CD4-positive, CD25-positive, alpha-beta regulatory T cell (primary cell): ENCODE results near the gene KXD1. TPM values are rescaled to one million over a fixed set of nuclear protein-coding genes. Genes with fewer than 3 reads are reported as not detected.
"Not testable (repeated sequence)": the region's sequence is repeated elsewhere in the genome, so short reads cannot be mapped to it uniquely, and the experiment has no call there.

Experiments
- ATAC-seq, 2 donors: fragments of 150-1000 bp; cut with Tn5 transposase; one replicate each; pipeline ENCODE4 v1.10.0; 2021; ENCODE audit warnings: low read depth in 2 of 2, moderate number of reproducible peaks in 2 of 2, moderate library complexity in 1 of 2
- DNase-seq, 3 donors: peaks; one replicate each; pipeline versions ENCODE4 v3.0.0 to v3.0.0-alpha.2; 2012 to 2022; ENCODE audit warnings: mixed read lengths in 1 of 3
- H3K27ac ChIP-seq: one replicate; pipeline ENCODE4 v1.7.0; 2013; ENCODE audit warnings: mild to moderate bottlenecking, low read length; ENCODE audit not compliant: insufficient read depth, poor library complexity, severe bottlenecking
- H3K27me3 ChIP-seq: one replicate; pipeline ENCODE4 v1.7.0; 2013; ENCODE audit warnings: low read length; ENCODE audit not compliant: control insufficient read depth, insufficient read depth
- H3K36me3 ChIP-seq: one replicate; pipeline ENCODE4 v1.7.0; 2013; ENCODE audit warnings: mild to moderate bottlenecking, low read length, moderate library complexity; ENCODE audit not compliant: control insufficient read depth, insufficient read depth
- H3K4me1 ChIP-seq: 2 replicates; pipeline ENCODE4 v1.7.0; 2013; ENCODE audit warnings: mild to moderate bottlenecking, low read length; ENCODE audit not compliant: insufficient read depth, control insufficient read depth, poor library complexity, severe bottlenecking
- H3K4me3 ChIP-seq: one replicate; pipeline ENCODE4 v1.7.0; 2013; ENCODE audit warnings: low read depth, mild to moderate bottlenecking, low read length, moderate library complexity
- H3K9me3 ChIP-seq, 2 experiments: 1 replicate in 1 of 2; 2 replicates in 1 of 2; pipeline ENCODE4 v1.7.0; 2013; ENCODE audit warnings: low read length in 2 of 2, mild to moderate bottlenecking in 1 of 2, moderate library complexity in 1 of 2; ENCODE audit not compliant: control insufficient read depth in 2 of 2
- H3K27ac Mint-ChIP-seq, 3 donors: one replicate each; pipeline ENCODE4 v1.8.0; 2020 to 2022; ENCODE audit warnings: mild to moderate bottlenecking in 3 of 3, mixed read lengths in 3 of 3, moderate library complexity in 2 of 3
- H3K27me3 Mint-ChIP-seq: one replicate; pipeline ENCODE4 v1.8.0; 2022; ENCODE audit warnings: mild to moderate bottlenecking, mixed read lengths
- H3K36me3 Mint-ChIP-seq: one replicate; pipeline ENCODE4 v1.8.0; 2020; ENCODE audit warnings: mixed read lengths
- H3K4me1 Mint-ChIP-seq, 4 donors: one replicate each; pipeline ENCODE4 v1.8.0; 2020 to 2022; ENCODE audit warnings: mixed read lengths in 4 of 4, mild to moderate bottlenecking in 1 of 4
- H3K4me3 Mint-ChIP-seq, 4 donors: one replicate each; pipeline ENCODE4 v1.8.0; 2020 to 2022; ENCODE audit warnings: mild to moderate bottlenecking in 4 of 4, mixed read lengths in 4 of 4, moderate library complexity in 3 of 4
- H3K9me3 Mint-ChIP-seq, 7 donors: one replicate each; pipeline ENCODE4 v1.8.0; 2020 to 2022; ENCODE audit warnings: mixed read lengths in 7 of 7, mild to moderate bottlenecking in 3 of 7, moderate library complexity in 2 of 7
- polyA plus RNA-seq, 4 donors: library from polyadenylated mRNA; unstranded; fragments of 300-500 nt; fragmentation: Illumina TruSeq; gene quantifications; one replicate each; pipeline ENCODE4 v1.2.3, GENCODE V29; 2021
- total RNA-seq: library from RNA; stranded (reverse); gene quantifications from one replicate; pipeline ENCODE4 v1.2.3, GENCODE V29; 2022

Gene KXD1
- total and polyA plus RNA-seq, 5 donors from 2014 or later, result 65.3 to 99.1 (median 90.6) TPM

- H3K27ac ChIP-seq, result no peak overlapping the region
- peaks cover 42% of the 10 kb centered on the region for H3K36me3 ChIP-seq
- H3K27me3 ChIP-seq, result no peaks in the 10 kb centered on the region
- H3K9me3 ChIP-seq, result no peaks in the 10 kb centered on the region
- Mint-ChIP-seq H3K36me3 (peaks cover 10% of the 10 kb centered on the region), H3K9me3 (no peaks in the 10 kb centered on the region), H3K27ac (no peak overlapping the region), H3K4me1 (peaks cover 0 to 34% (median 20%) of the 10 kb centered on the region in 4 donors), H3K27me3 (no peaks in the 10 kb centered on the region), H3K4me3 (no peak overlapping the region)
- DNase-seq (no peak), ATAC-seq (no peak)
- peaks cover 18% of the 10 kb centered on the region for H3K4me1 ChIP-seq
- no peak overlapping the region for H3K4me3 ChIP-seq
These were observed 18.3 kb upstream of the KXD1 start for GRCh38 chr19:18539372-18539771.

- H3K4me3 ChIP-seq, H3K27ac Mint-ChIP-seq, ATAC-seq, DNase-seq, H3K27me3 ChIP-seq, H3K9me3 Mint-ChIP-seq, H3K36me3 Mint-ChIP-seq, H3K9me3 ChIP-seq, H3K27me3 Mint-ChIP-seq: not testable (repeated sequence)
- Histone ChIP-seq H3K27ac (peak overlapping the region; percentile 5), H3K4me1 (peaks cover 18% of the 10 kb centered on the region), H3K36me3 (peaks cover 42% of the 10 kb centered on the region)
- Mint-ChIP-seq H3K4me3 (peak overlapping the region in 2 of 4 donors; percentile 35 to 86), H3K4me1 (peaks cover 0 to 38% (median 19%) of the 10 kb centered on the region in 4 donors)
These were observed 17.5 kb upstream of the KXD1 start for GRCh38 chr19:18540200-18540599.

- H3K4me3 ChIP-seq, result peak overlapping the region; percentile 68
- H3K9me3 ChIP-seq, result no peaks in the 10 kb centered on the region
- no peaks in the 10 kb centered on the region for H3K27me3 ChIP-seq
- peaks cover 34% of the 10 kb centered on the region for H3K36me3 ChIP-seq
- peaks cover 7% of the 10 kb centered on the region for H3K36me3 Mint-ChIP-seq
- no peaks in the 10 kb centered on the region for H3K9me3 Mint-ChIP-seq
- DNase-seq (no peak), ATAC-seq (no peak)
- peaks cover 0 to 38% (median 19%) of the 10 kb centered on the region in 4 donors for H3K4me1 Mint-ChIP-seq
- peaks cover 4% of the 10 kb centered on the region for H3K27me3 Mint-ChIP-seq
- peaks cover 18% of the 10 kb centered on the region for H3K4me1 ChIP-seq
- H3K4me3 Mint-ChIP-seq, result peak overlapping the region; percentile 74 to 95 (median 88)
- H3K27ac Mint-ChIP-seq, result peak overlapping the region in 2 of 3 donors; percentile 51 to 85
- peak overlapping the region; percentile 80 for H3K27ac ChIP-seq
These were observed 16.2 kb upstream of the KXD1 start for GRCh38 chr19:18541258-18541991.

- no peak for DNase-seq
- Histone ChIP-seq H3K4me1 (peaks cover 18% of the 10 kb centered on the region), H3K36me3 (peaks cover 26% of the 10 kb centered on the region), H3K9me3 (no peaks in the 10 kb centered on the region), H3K4me3 (peak overlapping the region; percentile 68), H3K27ac (peak overlapping the region; percentile 80), H3K27me3 (no peaks in the 10 kb centered on the region)
- Mint-ChIP-seq H3K9me3 (no peaks in the 10 kb centered on the region), H3K4me3 (peak overlapping the region; percentile 91 to 95 (median 91)), H3K4me1 (peaks cover 0 to 34% (median 15%) of the 10 kb centered on the region in 4 donors), H3K27me3 (peaks cover 4% of the 10 kb centered on the region), H3K27ac (peak overlapping the region; percentile 88 to 95 (median 90)), H3K36me3 (peaks cover 3% of the 10 kb centered on the region)
- no peak for ATAC-seq
These were observed 15.4 kb upstream of the KXD1 start for GRCh38 chr19:18541992-18542940.

- H3K36me3 ChIP-seq, result peaks cover 18% of the 10 kb centered on the region
- ATAC-seq (peak; percentile 95 to 96), DNase-seq (peak; percentile 87 to 95 (median 91))
- H3K36me3 Mint-ChIP-seq, result peaks cover 3% of the 10 kb centered on the region
- no peaks in the 10 kb centered on the region for H3K27me3 ChIP-seq
- peaks cover 4% of the 10 kb centered on the region for H3K27me3 Mint-ChIP-seq
- H3K4me3 Mint-ChIP-seq, result peak within 1 kb of the TSS; percentile 91 to 99 (median 96)
- peak within 1 kb of the TSS; percentile 81 for H3K4me3 ChIP-seq
- peak within 1 kb of the TSS; percentile 80 for H3K27ac ChIP-seq
- H3K27ac Mint-ChIP-seq, result peak within 1 kb of the TSS; percentile 95 to 99 (median 97)
- peaks cover 18% of the 10 kb centered on the region for H3K4me1 ChIP-seq
- no peaks in the 10 kb centered on the region for H3K9me3 Mint-ChIP-seq
- no peaks in the 10 kb centered on the region for H3K9me3 ChIP-seq
- H3K4me1 Mint-ChIP-seq, result peaks cover 0 to 34% (median 15%) of the 10 kb centered on the region in 4 donors
These were observed 14.5 kb upstream of the KXD1 start, which contains the start of gene FKBP8 for GRCh38 chr19:18542941-18543813. Gene FKBP8, minus strand, starts transcription at chr19:18543573. Its CDS starts 1,603 bp downstream, at chr19:18541970.

GRCh38 chr19:18543814-18544475 lies 13.7 kb upstream of the KXD1 start:
- Mint-ChIP-seq H3K9me3 (no peaks in the 10 kb centered on the region), H3K4me3 (peak overlapping the region; percentile 91 to 99 (median 96)), H3K27ac (peak overlapping the region; percentile 94 to 99 (median 97)), H3K27me3 (peaks cover 4% of the 10 kb centered on the region), H3K36me3 (peaks cover 3% of the 10 kb centered on the region), H3K4me1 (peaks cover 0 to 34% (median 17%) of the 10 kb centered on the region in 4 donors)
- Histone ChIP-seq H3K9me3 (no peaks in the 10 kb centered on the region), H3K4me1 (peaks cover 18% of the 10 kb centered on the region), H3K27me3 (no peaks in the 10 kb centered on the region), H3K27ac (peak overlapping the region; percentile 80), H3K36me3 (peaks cover 16% of the 10 kb centered on the region), H3K4me3 (peak overlapping the region; percentile 81)
- ATAC-seq (peak; percentile 75 to 81), DNase-seq (peak; percentile 62 to 95 (median 80))
